ENCODE results near the gene SLC8B1.

- TF ChIP-seq CTCF (IDR thresholded peaks at IDR 0.05; ENCODE audit: low read depth, low read length, missing input control) (no peak), RAD21 (IDR thresholded peaks at IDR 0.05) (no peak), NR2F2 (IDR thresholded peaks at IDR 0.05) (no peak), GABPA (IDR thresholded peaks at IDR 0.05 in 1 of 2, conservative IDR thresholded peaks at IDR 0.05 in 1 of 2) (no peak), REST (IDR thresholded peaks at IDR 0.05) (no peak)
Measured at GRCh38 chr12:113316155-113316554, 18.8 kb downstream of the SLC8B1 start.
